Endothelial cell of umbilical vein (primary cell): ENCODE data around the gene ZNF648.

Source experiments
- EZH2 ChIP-seq: IDR thresholded peaks from 2 replicates; pipeline ENCODE4 v1.6.1; 2012; ENCODE audit warnings: borderline replicate concordance, low read depth, mild to moderate bottlenecking, moderate library complexity, low read length, inconsistent platforms; ENCODE audit not compliant: severe bottlenecking
- FOS ChIP-seq: IDR thresholded peaks from 2 replicates; pipeline ENCODE4 v1.6.1; 2011; ENCODE audit warnings: mild to moderate bottlenecking, low read length, moderate library complexity, borderline replicate concordance; ENCODE audit not compliant: insufficient read depth
- GATA2 ChIP-seq: IDR thresholded peaks from 2 replicates; pipeline ENCODE4 v1.7.0; 2011; ENCODE audit warnings: low read depth, mild to moderate bottlenecking, moderate library complexity, mixed read lengths, low read length; ENCODE audit not compliant: insufficient read length, insufficient read depth
- POLR2A ChIP-seq: IDR thresholded peaks from 2 replicates; pipeline ENCODE4 v1.6.1; 2012; ENCODE audit warnings: low read depth, mild to moderate bottlenecking, control low read depth, low read length
- POLR2AphosphoS5 ChIP-seq: IDR thresholded peaks from 2 replicates; pipeline ENCODE4 v1.6.1; 2012; ENCODE audit warnings: low read depth, mild to moderate bottlenecking, control low read depth, low read length, moderate library complexity; ENCODE audit not compliant: insufficient read depth
- TF ChIP-seq, protein P1 (sequence below), 2 donors: IDR thresholded peaks; 1 replicate in 1 of 2; 2 replicates in 1 of 2; pipeline ENCODE4 v1.5.1; 2011; ENCODE audit warnings: low read length in 2 of 2, mild to moderate bottlenecking in 2 of 2, moderate library complexity in 2 of 2, control low read depth in 1 of 2, inconsistent platforms in 1 of 2, low read depth in 1 of 2; ENCODE audit not compliant: insufficient read depth in 1 of 2; ENCODE audit errors: extremely low read depth in 1 of 2

DNA sequence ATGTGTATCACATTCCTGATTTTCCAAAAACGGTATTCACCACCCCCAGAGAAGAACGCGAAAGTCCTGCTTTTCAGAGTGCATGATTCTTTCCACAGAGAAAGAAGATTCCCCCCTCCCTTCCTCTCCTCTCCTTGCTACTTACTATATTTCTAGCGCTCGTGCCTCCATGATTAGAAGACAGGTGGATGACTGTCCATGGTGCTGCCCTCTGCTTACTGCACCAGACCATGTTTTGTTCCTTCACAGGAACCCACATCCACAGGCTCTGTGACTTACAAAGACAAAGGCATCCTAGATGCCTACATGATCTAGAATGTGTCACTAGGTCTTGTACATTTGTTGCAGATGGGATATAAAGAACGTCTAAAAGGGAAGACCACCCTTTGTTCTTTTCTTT lies 49.1 kb upstream of the ZNF648 start:
- TF ChIP-seq POLR2AphosphoS5 (no peak), EZH2 (no peak), GATA2 (no peak), POLR2A (no peak), FOS (no peak)
- TF ChIP-seq, protein P1, sequence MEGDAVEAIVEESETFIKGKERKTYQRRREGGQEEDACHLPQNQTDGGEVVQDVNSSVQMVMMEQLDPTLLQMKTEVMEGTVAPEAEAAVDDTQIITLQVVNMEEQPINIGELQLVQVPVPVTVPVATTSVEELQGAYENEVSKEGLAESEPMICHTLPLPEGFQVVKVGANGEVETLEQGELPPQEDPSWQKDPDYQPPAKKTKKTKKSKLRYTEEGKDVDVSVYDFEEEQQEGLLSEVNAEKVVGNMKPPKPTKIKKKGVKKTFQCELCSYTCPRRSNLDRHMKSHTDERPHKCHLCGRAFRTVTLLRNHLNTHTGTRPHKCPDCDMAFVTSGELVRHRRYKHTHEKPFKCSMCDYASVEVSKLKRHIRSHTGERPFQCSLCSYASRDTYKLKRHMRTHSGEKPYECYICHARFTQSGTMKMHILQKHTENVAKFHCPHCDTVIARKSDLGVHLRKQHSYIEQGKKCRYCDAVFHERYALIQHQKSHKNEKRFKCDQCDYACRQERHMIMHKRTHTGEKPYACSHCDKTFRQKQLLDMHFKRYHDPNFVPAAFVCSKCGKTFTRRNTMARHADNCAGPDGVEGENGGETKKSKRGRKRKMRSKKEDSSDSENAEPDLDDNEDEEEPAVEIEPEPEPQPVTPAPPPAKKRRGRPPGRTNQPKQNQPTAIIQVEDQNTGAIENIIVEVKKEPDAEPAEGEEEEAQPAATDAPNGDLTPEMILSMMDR (IDR thresholded peaks at IDR 0.05; ENCODE audit: extremely low read depth in 1 of 2, insufficient read depth in 1 of 2, low read depth in 1 of 2, low read length in 2 of 2) = no peak
